KOPT-K1 (cell line): ENCODE measurements around the gene KCNK3.

Experiments used
- H3K27ac ChIP-seq: fragments of 200-600 bp; sonication (generic); 2 replicates; pipeline ENCODE4 v1.5.1; 2016; ENCODE audit warnings: antibody characterized with exemption, mild to moderate bottlenecking, low read depth, low read length; ENCODE audit not compliant: poor library complexity, severe bottlenecking
- H3K36me3 ChIP-seq: fragments of 200-600 bp; sonication (generic); 2 replicates; pipeline ENCODE4 v1.5.1; 2017; ENCODE audit warnings: antibody characterized with exemption, mild to moderate bottlenecking, low read length, moderate library complexity; ENCODE audit not compliant: insufficient read depth
- H3K9me3 ChIP-seq: fragments of 200-600 bp; sonication (generic); 2 replicates; pipeline ENCODE4 v1.5.1; 2017; ENCODE audit warnings: antibody characterized with exemption, low read length, mild to moderate bottlenecking; ENCODE audit not compliant: insufficient read depth, poor library complexity, severe bottlenecking

The KCNK3 gene

GRCh38 chr2:26692897-26693849, 651 bp downstream of the KCNK3 start:
- Histone ChIP-seq H3K9me3 (no peaks in the 10 kb centered on the region), H3K36me3 (no peaks in the 10 kb centered on the region), H3K27ac (no peak overlapping the region)

GRCh38 chr2:26694001-26694400, 1.5 kb downstream of the KCNK3 start:
- H3K9me3 ChIP-seq: no peaks in the 10 kb centered on the region
- no peaks in the 10 kb centered on the region for H3K36me3 ChIP-seq
- H3K27ac ChIP-seq: no peak overlapping the region

GRCh38 chr2:26696351-26696816, 3.9 kb downstream of the KCNK3 start:
- Histone ChIP-seq H3K36me3 (no peaks in the 10 kb centered on the region), H3K27ac (no peak overlapping the region), H3K9me3 (no peaks in the 10 kb centered on the region)

GRCh38 chr2:26697425-26697824, 4.9 kb downstream of the KCNK3 start:
- H3K27ac ChIP-seq: no peak overlapping the region
- H3K36me3 ChIP-seq: no peaks in the 10 kb centered on the region
- no peaks in the 10 kb centered on the region for H3K9me3 ChIP-seq

- no peaks in the 10 kb centered on the region for H3K36me3 ChIP-seq
- no peaks in the 10 kb centered on the region for H3K9me3 ChIP-seq
- H3K27ac ChIP-seq: no peak overlapping the region
These were observed 6.8 kb downstream of the KCNK3 start for GRCh38 chr2:26699295-26699694.

- H3K9me3 ChIP-seq: no peaks in the 10 kb centered on the region
- no peaks in the 10 kb centered on the region for H3K36me3 ChIP-seq
- H3K27ac ChIP-seq: no peak overlapping the region
These were observed 7.6 kb downstream of the KCNK3 start for GRCh38 chr2:26700078-26700477.

- Histone ChIP-seq H3K36me3 (no peaks in the 10 kb centered on the region), H3K27ac (no peak overlapping the region), H3K9me3 (no peaks in the 10 kb centered on the region)
These were observed 9.1 kb downstream of the KCNK3 start for GRCh38 chr2:26701596-26701995.

- Histone ChIP-seq H3K36me3 (no peaks in the 10 kb centered on the region), H3K27ac (no peak overlapping the region), H3K9me3 (no peaks in the 10 kb centered on the region)
These were observed 9.5 kb downstream of the KCNK3 start for GRCh38 chr2:26702025-26702424.

- Histone ChIP-seq H3K27ac (no peak overlapping the region), H3K9me3 (no peaks in the 10 kb centered on the region), H3K36me3 (no peaks in the 10 kb centered on the region)
These were observed 12.0 kb downstream of the KCNK3 start for GRCh38 chr2:26704441-26704977.

GRCh38 chr2:26705126-26705525, 12.6 kb downstream of the KCNK3 start:
- Histone ChIP-seq H3K27ac (no peak overlapping the region), H3K36me3 (no peaks in the 10 kb centered on the region), H3K9me3 (no peaks in the 10 kb centered on the region)

GRCh38 chr2:26706093-26706492, 13.6 kb downstream of the KCNK3 start:
- Histone ChIP-seq H3K9me3 (no peaks in the 10 kb centered on the region), H3K27ac (no peak overlapping the region), H3K36me3 (no peaks in the 10 kb centered on the region)

- H3K9me3 ChIP-seq: no peaks in the 10 kb centered on the region
- no peaks in the 10 kb centered on the region for H3K36me3 ChIP-seq
- H3K27ac ChIP-seq: no peak overlapping the region
These were observed 14.3 kb downstream of the KCNK3 start for GRCh38 chr2:26706616-26707473.

GRCh38 chr2:26707747-26708146, 15.2 kb downstream of the KCNK3 start:
- H3K27ac ChIP-seq: no peak overlapping the region
- H3K36me3 ChIP-seq: no peaks in the 10 kb centered on the region
- H3K9me3 ChIP-seq: no peaks in the 10 kb centered on the region

- H3K9me3 ChIP-seq: no peaks in the 10 kb centered on the region
- H3K27ac ChIP-seq: no peak overlapping the region
- H3K36me3 ChIP-seq: no peaks in the 10 kb centered on the region
These were observed 15.9 kb downstream of the KCNK3 start for GRCh38 chr2:26708457-26708856.
